Body of pancreas (tissue), 4 donors: Measurements from ENCODE around the gene USP2. TPM values are rescaled to one million over a fixed set of nuclear protein-coding genes. Genes with fewer than 3 reads are reported as not detected.

Experiments used
- ATAC-seq: fragments of 150-250 bp; one replicate; pipeline ENCODE4 v1.9.1; 2016
- DNase-seq, 4 donors: peaks; one replicate each; pipeline ENCODE4 v3.0.0-alpha.2; 2019
- H3K27ac ChIP-seq, 4 donors: fragments of 200-600 bp; sonication (generic); 1 replicate in 3 of 4; 2 replicates in 1 of 4; pipeline versions ENCODE4 v1.5.1 to v1.6.1; 2016 to 2019; ENCODE audit warnings: mild to moderate bottlenecking in 1 of 4, mixed read lengths in 1 of 4, moderate library complexity in 1 of 4
- H3K27me3 ChIP-seq, 2 donors: fragments of 200-600 bp; sonication (generic); one replicate each; pipeline ENCODE4 v1.6.0; 2016; ENCODE audit warnings: mild to moderate bottlenecking in 1 of 2
- H3K36me3 ChIP-seq, 2 donors: fragments of 200-600 bp; sonication (generic); replicated peaks in 1 of 2; 2 replicates each; pipeline ENCODE4 v1.5.1; 2016; ENCODE audit warnings: low read depth in 2 of 2; ENCODE audit not compliant: insufficient read depth in 1 of 2
- H3K4me1 ChIP-seq: fragments of 200-600 bp; sonication (generic); one replicate; pipeline ENCODE4 v1.6.0; 2016
- H3K4me3 ChIP-seq, 2 donors: fragments of 200-600 bp; sonication (generic); 1 replicate in 1 of 2; 2 replicates in 1 of 2; pipeline ENCODE4 v1.5.1; 2016 to 2019
- H3K9me3 ChIP-seq, 3 donors: fragments of 200-600 bp; sonication (generic); 1 replicate in 2 of 3; 2 replicates in 1 of 3; pipeline ENCODE4 v1.5.1; 2016
- POLR2A ChIP-seq, 3 donors: fragments of 450-650 bp; IDR thresholded peaks; one replicate each; pipeline ENCODE4 v1.6.1; 2016; ENCODE audit warnings: antibody characterized with exemption in 3 of 3, mild to moderate bottlenecking in 2 of 3
- WGBS, 2 donors: methylation state at CpG; one replicate each; pipeline ENCODE4 v1.1.5; 2017; 5-methylcytosine and 5-hydroxymethylcytosine counted together
- intact Hi-C: fragments of 100-400 bp; cut with DNase I; formaldehyde crosslinking; loops from one replicate; pipeline ENCODE4 v1.15.1; 2023
- total RNA-seq, 2 donors: library from RNA; depleted of rRNA; stranded (reverse); fragments of >200 nt; gene quantifications; one replicate each; pipeline ENCODE4 v1.1.0, GENCODE V29; 2016
- TF ChIP-seq, protein P1 (sequence below), 7 experiments: fragments of 450-650 bp in 4 of 7; fragments of 200-600 bp in 3 of 7; sonication (generic) in 3 of 7; IDR thresholded peaks; one replicate each; pipeline ENCODE4 v1.5.1; 2016 to 2019; ENCODE audit warnings: antibody characterized with exemption in 7 of 7

The USP2 gene
- total RNA-seq, 2 donors from 2014 or later = 3.9 to 19.4 TPM

DNA sequence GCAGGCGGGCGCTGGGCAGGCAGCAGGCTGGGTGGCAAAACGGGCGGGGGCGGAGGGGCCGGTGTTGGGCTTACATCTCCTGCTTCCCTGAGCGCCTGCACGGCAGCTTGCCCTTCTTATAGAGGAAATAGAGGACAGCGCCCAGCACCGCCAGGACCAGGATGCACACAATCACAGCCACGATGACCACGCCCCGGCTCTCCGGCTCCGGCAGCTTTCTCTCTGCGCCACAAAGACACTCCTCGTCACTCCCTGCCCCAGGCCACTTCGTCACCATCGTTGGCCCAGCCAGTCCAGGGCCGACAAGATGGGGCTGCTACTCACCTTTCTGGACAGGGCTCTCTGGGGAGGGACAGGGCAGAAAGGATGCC is 70.8 kb downstream of the USP2 start:
- H3K4me1 ChIP-seq = peaks cover 12% of the 10 kb centered on the region
- no peak overlapping the region for H3K4me3 ChIP-seq
- no peaks in the 10 kb centered on the region for H3K36me3 ChIP-seq
- no peak for DNase-seq
- H3K27ac ChIP-seq = no peak overlapping the region
- peaks cover 0 to 7% of the 10 kb centered on the region in 2 donors for H3K27me3 ChIP-seq
- no peak for ATAC-seq
- intact Hi-C loops = no loop called here
- no peaks in the 10 kb centered on the region for H3K9me3 ChIP-seq
- TF ChIP-seq, protein P1, sequence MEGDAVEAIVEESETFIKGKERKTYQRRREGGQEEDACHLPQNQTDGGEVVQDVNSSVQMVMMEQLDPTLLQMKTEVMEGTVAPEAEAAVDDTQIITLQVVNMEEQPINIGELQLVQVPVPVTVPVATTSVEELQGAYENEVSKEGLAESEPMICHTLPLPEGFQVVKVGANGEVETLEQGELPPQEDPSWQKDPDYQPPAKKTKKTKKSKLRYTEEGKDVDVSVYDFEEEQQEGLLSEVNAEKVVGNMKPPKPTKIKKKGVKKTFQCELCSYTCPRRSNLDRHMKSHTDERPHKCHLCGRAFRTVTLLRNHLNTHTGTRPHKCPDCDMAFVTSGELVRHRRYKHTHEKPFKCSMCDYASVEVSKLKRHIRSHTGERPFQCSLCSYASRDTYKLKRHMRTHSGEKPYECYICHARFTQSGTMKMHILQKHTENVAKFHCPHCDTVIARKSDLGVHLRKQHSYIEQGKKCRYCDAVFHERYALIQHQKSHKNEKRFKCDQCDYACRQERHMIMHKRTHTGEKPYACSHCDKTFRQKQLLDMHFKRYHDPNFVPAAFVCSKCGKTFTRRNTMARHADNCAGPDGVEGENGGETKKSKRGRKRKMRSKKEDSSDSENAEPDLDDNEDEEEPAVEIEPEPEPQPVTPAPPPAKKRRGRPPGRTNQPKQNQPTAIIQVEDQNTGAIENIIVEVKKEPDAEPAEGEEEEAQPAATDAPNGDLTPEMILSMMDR (IDR thresholded peaks at IDR 0.05) = no peak
- TF ChIP-seq POLR2A (IDR thresholded peaks at IDR 0.05) = no peak
- WGBS, 2 donors = 78 to 82% methylated on average over 15 to 20 of the region's 20 CpGs

DNA sequence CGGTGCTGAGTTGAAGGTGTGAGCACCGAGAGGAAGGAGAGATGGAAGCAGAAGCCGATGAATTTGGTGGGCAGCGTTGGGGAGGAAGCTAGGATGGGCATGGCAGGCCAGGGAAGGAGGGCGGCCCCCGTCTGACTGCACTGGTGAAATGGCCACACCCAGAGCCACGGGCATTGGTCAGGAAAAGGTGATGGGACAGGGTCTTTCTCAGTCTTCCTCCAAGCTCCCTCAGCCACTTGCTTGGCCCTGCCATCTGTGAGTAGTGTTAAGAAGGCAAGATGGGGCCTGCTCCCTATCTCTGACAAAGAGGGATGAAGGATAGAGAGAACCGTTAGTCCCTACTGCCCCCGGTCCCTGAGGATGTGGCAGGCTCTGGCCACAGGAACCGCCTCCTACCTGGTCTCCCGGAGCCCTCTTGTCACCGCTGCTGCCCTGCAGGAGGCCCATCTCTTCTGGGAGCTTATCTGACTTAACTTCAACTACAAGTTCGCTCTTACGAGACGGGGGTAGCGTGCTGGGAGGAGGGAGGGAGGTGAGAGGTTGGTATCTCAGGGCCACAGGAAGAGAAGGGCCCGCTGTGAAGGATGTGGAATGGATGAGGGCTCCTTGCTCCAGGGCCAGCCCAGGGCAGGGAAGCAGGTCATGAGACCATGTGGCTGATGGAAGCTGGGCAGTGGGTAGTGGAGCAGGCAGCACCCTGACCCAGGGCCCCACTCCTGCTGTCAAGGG is 71.4 kb downstream of the USP2 start:
- ATAC-seq (no peak), DNase-seq (no peak)
- Histone ChIP-seq H3K36me3 (no peaks in the 10 kb centered on the region), H3K4me3 (no peak overlapping the region), H3K27me3 (peaks cover 0 to 2% of the 10 kb centered on the region in 2 donors), H3K27ac (no peak overlapping the region), H3K4me1 (peaks cover 7% of the 10 kb centered on the region), H3K9me3 (no peaks in the 10 kb centered on the region)
- 76 to 82% methylated on average over 17 of the region's 17 CpGs for WGBS, 2 donors
- TF ChIP-seq POLR2A (IDR thresholded peaks at IDR 0.05) = no peak
- TF ChIP-seq, protein P1 (IDR thresholded peaks at IDR 0.05) = no peak
- intact Hi-C loops = no loop called here

DNA sequence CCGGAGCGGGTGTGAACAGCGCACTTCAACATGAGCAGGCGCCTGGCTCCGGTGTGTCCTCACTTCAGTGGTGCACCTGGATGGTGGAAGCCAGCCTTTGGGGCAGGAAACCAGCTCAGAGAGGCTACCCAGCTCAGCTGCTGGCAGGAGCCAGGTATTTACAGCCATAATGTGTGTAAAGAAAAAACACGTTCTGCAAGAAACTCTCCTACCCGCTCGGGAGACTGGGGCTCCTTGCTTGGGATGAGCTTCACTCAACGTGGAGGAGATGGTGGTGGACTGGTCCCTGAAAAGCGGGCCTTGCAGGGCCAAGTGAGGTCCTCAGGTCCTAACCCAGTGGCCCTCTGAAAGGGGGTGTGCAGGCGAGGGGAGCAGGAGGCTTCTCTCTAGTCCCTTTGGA is 72.1 kb downstream of the USP2 start:
- H3K36me3 ChIP-seq = no peaks in the 10 kb centered on the region
- ATAC-seq (no peak), DNase-seq (no peak)
- TF ChIP-seq, protein P1 (IDR thresholded peaks at IDR 0.05) = no peak
- TF ChIP-seq POLR2A (IDR thresholded peaks at IDR 0.05) = no peak
- intact Hi-C loops = no loop called here
- H3K4me3 ChIP-seq = no peak overlapping the region
- no peak overlapping the region for H3K27ac ChIP-seq
- 75 to 89% methylated on average over 5 to 11 of the region's 11 CpGs for WGBS, 2 donors
- H3K9me3 ChIP-seq = no peaks in the 10 kb centered on the region
- no peaks in the 10 kb centered on the region for H3K27me3 ChIP-seq
- H3K4me1 ChIP-seq = no peaks in the 10 kb centered on the region

DNA sequence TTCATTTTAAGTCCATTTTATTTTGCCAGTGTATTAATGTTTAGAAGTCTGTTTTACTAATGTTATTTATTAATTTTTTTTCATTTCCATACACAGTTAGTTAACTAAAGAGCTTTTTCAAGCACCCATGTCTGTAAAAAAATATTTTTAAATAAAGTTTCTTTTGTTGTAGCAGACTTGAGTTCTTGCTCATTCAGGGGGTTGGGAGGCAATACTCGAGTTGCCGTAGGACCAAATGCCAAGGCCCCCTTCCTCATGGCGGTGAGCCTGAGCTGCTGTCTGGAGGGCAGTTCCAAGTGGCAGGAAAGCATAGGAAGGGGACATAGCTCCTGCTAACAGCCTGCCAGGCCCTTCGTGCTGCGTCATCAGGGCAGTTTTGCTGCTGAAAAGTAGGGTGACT is 73.5 kb downstream of the USP2 start:
- H3K4me3 ChIP-seq = no peak overlapping the region
- TF ChIP-seq, protein P1 (IDR thresholded peaks at IDR 0.05) = no peak
- TF ChIP-seq POLR2A (IDR thresholded peaks at IDR 0.05) = no peak
- DNase-seq (no peak), ATAC-seq (no peak)
- H3K4me1 ChIP-seq = no peaks in the 10 kb centered on the region
- no peak overlapping the region for H3K27ac ChIP-seq
- 88 to 93% methylated on average over 5 of the region's 5 CpGs for WGBS, 2 donors
- H3K27me3 ChIP-seq = no peaks in the 10 kb centered on the region
- intact Hi-C loops = no loop called here
- H3K36me3 ChIP-seq = no peaks in the 10 kb centered on the region
- no peaks in the 10 kb centered on the region for H3K9me3 ChIP-seq

DNA sequence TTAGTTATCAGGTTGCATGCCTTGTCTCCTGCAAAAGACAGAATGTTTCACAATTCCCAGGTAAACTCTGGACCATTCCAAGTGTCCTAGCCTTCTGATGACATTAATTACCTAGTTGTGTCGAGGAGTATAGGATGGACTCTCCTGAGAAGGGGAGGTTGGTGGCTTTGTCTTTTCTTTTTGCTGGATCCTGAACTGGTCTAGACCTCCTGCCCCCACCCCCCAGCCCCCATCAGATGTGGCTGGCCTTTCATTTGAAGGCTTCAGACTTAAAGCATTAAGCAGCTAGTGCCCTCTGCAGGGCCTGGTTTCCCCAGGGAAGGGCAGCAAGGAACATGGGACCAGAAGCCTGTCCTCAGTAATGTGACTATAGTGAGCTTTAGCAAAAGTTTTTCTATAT is 74.3 kb downstream of the USP2 start:
- H3K27ac ChIP-seq = no peak overlapping the region
- ATAC-seq = no peak
- H3K36me3 ChIP-seq = no peaks in the 10 kb centered on the region
- no peaks in the 10 kb centered on the region for H3K4me1 ChIP-seq
- intact Hi-C loops = no loop called here
- WGBS, 2 donors = 30 to 67% methylated on average over 1 of the region's 1 CpG
- H3K9me3 ChIP-seq = no peaks in the 10 kb centered on the region
- no peak for TF ChIP-seq POLR2A (IDR thresholded peaks at IDR 0.05)
- TF ChIP-seq, protein P1 (IDR thresholded peaks at IDR 0.05) = no peak
- H3K4me3 ChIP-seq = no peak overlapping the region
- no peak for DNase-seq
- H3K27me3 ChIP-seq = no peaks in the 10 kb centered on the region
